ENCODE measurements around the gene TPCN2.

The TPCN2 gene

GRCh38 chr11:69005631-69006368 is 42.9 kb upstream of the TPCN2 start:
- no peak overlapping the region for H4K8ac ChIP-seq (ENCODE audit: low read depth, low read length)

GRCh38 chr11:69006816-69007215 is 41.9 kb upstream of the TPCN2 start:
- Histone ChIP-seq H3K79me1 (ENCODE audit: low read length) (peaks cover 2% of the 10 kb centered on the region), H3K79me2 (ENCODE audit: control insufficient read depth, insufficient read depth, low read length, poor library complexity) (no peaks in the 10 kb centered on the region), H2BK120ac (ENCODE audit: insufficient read depth, low read length, poor library complexity) (no peak overlapping the region), H3K18ac (ENCODE audit: low read length) (no peak overlapping the region), H3K9ac (ENCODE audit: low read length) (no peak overlapping the region), H3K4ac (ENCODE audit: low read depth, low read length) (no peak overlapping the region), H4K91ac (ENCODE audit: low read depth, low read length) (no peak overlapping the region), H3K4me3 (ENCODE audit: low read depth, low read length) (no peak overlapping the region), H4K8ac (ENCODE audit: low read depth, low read length) (no peak overlapping the region), H3K14ac (ENCODE audit: low read length) (no peak overlapping the region), H2AK5ac (ENCODE audit: low read length) (no peak overlapping the region), H3K27me3 (ENCODE audit: insufficient read depth, low read length) (no peaks in the 10 kb centered on the region), H2BK5ac (ENCODE audit: low read depth, low read length, poor library complexity) (no peak overlapping the region), H2BK12ac (ENCODE audit: low read length) (no peak overlapping the region), H3K4me2 (ENCODE audit: low read length) (no peak overlapping the region), H4K12ac (ENCODE audit: low read depth, low read length) (no peak overlapping the region), H3K36me3 (ENCODE audit: control insufficient read depth in 1 of 2, insufficient read depth in 2 of 2, low read length in 2 of 2) (no peaks in the 10 kb centered on the region), H3K9me3 (ENCODE audit: insufficient read depth, low read depth, low read length) (no peaks in the 10 kb centered on the region), H3K23ac (ENCODE audit: low read length) (no peak overlapping the region), H2AFZ (ENCODE audit: insufficient read depth, low read length, poor library complexity) (no peak overlapping the region), H3K27ac (ENCODE audit: low read depth, low read length) (no peak overlapping the region), H3K4me1 (ENCODE audit: control insufficient read depth in 1 of 2, insufficient read depth in 2 of 2, low read length in 2 of 2) (peaks cover 25 to 28% of the 10 kb centered on the region in 2 experiments)
- no peak for DNase-seq
- no CpG with 5 or more reads among the region's 12 CpGs for WGBS (ENCODE audit: extremely low coverage, insufficient coverage, insufficient read length)

More at GRCh38 chr11:69005631-69006368, 42.9 kb upstream of the TPCN2 start:
- no peak for DNase-seq
- Histone ChIP-seq H3K4me3 (ENCODE audit: low read depth, low read length) (no peak overlapping the region), H3K9me3 (ENCODE audit: insufficient read depth, low read depth, low read length) (no peaks in the 10 kb centered on the region), H2AFZ (ENCODE audit: insufficient read depth, low read length, poor library complexity) (no peak overlapping the region), H3K14ac (ENCODE audit: low read length) (no peak overlapping the region), H3K27me3 (ENCODE audit: insufficient read depth, low read length) (no peaks in the 10 kb centered on the region), H4K91ac (ENCODE audit: low read depth, low read length) (no peak overlapping the region), H3K4ac (ENCODE audit: low read depth, low read length) (no peak overlapping the region), H3K36me3 (ENCODE audit: control insufficient read depth in 1 of 2, insufficient read depth in 2 of 2, low read length in 2 of 2) (no peaks in the 10 kb centered on the region), H2BK5ac (ENCODE audit: low read depth, low read length, poor library complexity) (no peak overlapping the region), H3K79me1 (ENCODE audit: low read length) (no peaks in the 10 kb centered on the region), H4K12ac (ENCODE audit: low read depth, low read length) (no peak overlapping the region), H3K4me1 (ENCODE audit: control insufficient read depth in 1 of 2, insufficient read depth in 2 of 2, low read length in 2 of 2) (peaks cover 18 to 22% of the 10 kb centered on the region in 2 experiments), H3K18ac (ENCODE audit: low read length) (no peak overlapping the region), H2BK120ac (ENCODE audit: insufficient read depth, low read length, poor library complexity) (no peak overlapping the region), H3K23ac (ENCODE audit: low read length) (no peak overlapping the region), H3K9ac (ENCODE audit: low read length) (no peak overlapping the region), H2BK12ac (ENCODE audit: low read length) (no peak overlapping the region), H3K27ac (ENCODE audit: low read depth, low read length) (no peak overlapping the region), H2AK5ac (ENCODE audit: low read length) (no peak overlapping the region), H3K79me2 (ENCODE audit: control insufficient read depth, insufficient read depth, low read length, poor library complexity) (no peaks in the 10 kb centered on the region), H3K4me2 (ENCODE audit: low read length) (no peak overlapping the region)
- no CpG with 5 or more reads among the region's 48 CpGs for WGBS (ENCODE audit: extremely low coverage, insufficient coverage, insufficient read length)

- no peak overlapping the region for H3K4ac ChIP-seq (ENCODE audit: low read depth, low read length)
- no peak overlapping the region for H3K18ac ChIP-seq (ENCODE audit: low read length)
- no peak overlapping the region for H3K4me2 ChIP-seq (ENCODE audit: low read length)
- no peak overlapping the region for H2AFZ ChIP-seq (ENCODE audit: insufficient read depth, low read length, poor library complexity)
- H3K9ac ChIP-seq (ENCODE audit: low read length): no peak overlapping the region
- H4K12ac ChIP-seq (ENCODE audit: low read depth, low read length): no peak overlapping the region
- no peaks in the 10 kb centered on the region for H3K36me3 ChIP-seq (ENCODE audit: control insufficient read depth in 1 of 2, insufficient read depth in 2 of 2, low read length in 2 of 2)
- no peak overlapping the region for H2BK5ac ChIP-seq (ENCODE audit: low read depth, low read length, poor library complexity)
- no peak overlapping the region for H4K8ac ChIP-seq (ENCODE audit: low read depth, low read length)
- H2BK120ac ChIP-seq (ENCODE audit: insufficient read depth, low read length, poor library complexity): no peak overlapping the region
- WGBS (ENCODE audit: extremely low coverage, insufficient coverage, insufficient read length): no CpG with 5 or more reads among the region's 8 CpGs
- H3K4me3 ChIP-seq (ENCODE audit: low read depth, low read length): no peak overlapping the region
- no peak overlapping the region for H3K14ac ChIP-seq (ENCODE audit: low read length)
- H3K79me2 ChIP-seq (ENCODE audit: control insufficient read depth, insufficient read depth, low read length, poor library complexity): no peaks in the 10 kb centered on the region
- H3K27ac ChIP-seq (ENCODE audit: low read depth, low read length): no peak overlapping the region
- no peak overlapping the region for H3K23ac ChIP-seq (ENCODE audit: low read length)
- DNase-seq: no peak
- H2BK12ac ChIP-seq (ENCODE audit: low read length): no peak overlapping the region
- no peaks in the 10 kb centered on the region for H3K9me3 ChIP-seq (ENCODE audit: insufficient read depth, low read depth, low read length)
- no peaks in the 10 kb centered on the region for H3K27me3 ChIP-seq (ENCODE audit: insufficient read depth, low read length)
- peaks cover 25 to 28% of the 10 kb centered on the region in 2 experiments for H3K4me1 ChIP-seq (ENCODE audit: control insufficient read depth in 1 of 2, insufficient read depth in 2 of 2, low read length in 2 of 2)
- H4K91ac ChIP-seq (ENCODE audit: low read depth, low read length): no peak overlapping the region
- H3K79me1 ChIP-seq (ENCODE audit: low read length): peaks cover 2% of the 10 kb centered on the region
- no peak overlapping the region for H2AK5ac ChIP-seq (ENCODE audit: low read length)
Measured at GRCh38 chr11:69007975-69008381, 40.8 kb upstream of the TPCN2 start.

- H3K36me3 ChIP-seq (ENCODE audit: control insufficient read depth in 1 of 2, insufficient read depth in 2 of 2, low read length in 2 of 2): no peaks in the 10 kb centered on the region
- H2BK5ac ChIP-seq (ENCODE audit: low read depth, low read length, poor library complexity): no peak overlapping the region
- H3K18ac ChIP-seq (ENCODE audit: low read length): no peak overlapping the region
- H4K91ac ChIP-seq (ENCODE audit: low read depth, low read length): no peak overlapping the region
- no peaks in the 10 kb centered on the region for H3K79me2 ChIP-seq (ENCODE audit: control insufficient read depth, insufficient read depth, low read length, poor library complexity)
- no peaks in the 10 kb centered on the region for H3K9me3 ChIP-seq (ENCODE audit: insufficient read depth, low read depth, low read length)
- H4K12ac ChIP-seq (ENCODE audit: low read depth, low read length): no peak overlapping the region
- no peak overlapping the region for H3K23ac ChIP-seq (ENCODE audit: low read length)
- no peak overlapping the region for H3K27ac ChIP-seq (ENCODE audit: low read depth, low read length)
- H2AFZ ChIP-seq (ENCODE audit: insufficient read depth, low read length, poor library complexity): no peak overlapping the region
- no peaks in the 10 kb centered on the region for H3K27me3 ChIP-seq (ENCODE audit: insufficient read depth, low read length)
- H3K4me3 ChIP-seq (ENCODE audit: low read depth, low read length): no peak overlapping the region
- peak; percentile 82 to 83 for DNase-seq
- H2BK12ac ChIP-seq (ENCODE audit: low read length): no peak overlapping the region
- H3K9ac ChIP-seq (ENCODE audit: low read length): no peak overlapping the region
- H3K79me1 ChIP-seq (ENCODE audit: low read length): peaks cover 2% of the 10 kb centered on the region
- WGBS (ENCODE audit: extremely low coverage, insufficient coverage, insufficient read length): no CpG with 5 or more reads among the region's 17 CpGs
- H3K4me1 ChIP-seq (ENCODE audit: control insufficient read depth in 1 of 2, insufficient read depth in 2 of 2, low read length in 2 of 2): peaks cover 31 to 35% of the 10 kb centered on the region in 2 experiments
- no peak overlapping the region for H4K8ac ChIP-seq (ENCODE audit: low read depth, low read length)
- no peak overlapping the region for H3K4me2 ChIP-seq (ENCODE audit: low read length)
- H2AK5ac ChIP-seq (ENCODE audit: low read length): no peak overlapping the region
- H3K4ac ChIP-seq (ENCODE audit: low read depth, low read length): no peak overlapping the region
- H2BK120ac ChIP-seq (ENCODE audit: insufficient read depth, low read length, poor library complexity): no peak overlapping the region
- H3K14ac ChIP-seq (ENCODE audit: low read length): peak overlapping the region; percentile 22
Measured at GRCh38 chr11:69008737-69009440, 39.8 kb upstream of the TPCN2 start.

All from trophoblast cell (in vitro differentiated cells and primary cell).